Measurements from ENCODE around the gene SLC22A3.

- TF ChIP-seq KLF12 (CRISPR knock-in tag; IDR thresholded peaks at IDR 0.05; ENCODE audit: borderline replicate concordance) (no peak), CTCF (CRISPR knock-in tag; IDR thresholded peaks at IDR 0.05) (no peak), SNAPC2 (CRISPR knock-in tag; IDR thresholded peaks at IDR 0.05) (no peak), CREB1 (IDR thresholded peaks at IDR 0.05) (no peak), CREB1 (CRISPR knock-in tag; IDR thresholded peaks at IDR 0.05) (no peak), TBP (CRISPR knock-in tag; IDR thresholded peaks at IDR 0.05) (no peak), ELF1 (CRISPR knock-in tag; IDR thresholded peaks at IDR 0.05) (no peak), ZNF879 (CRISPR knock-in tag; IDR thresholded peaks at IDR 0.05) (no peak)
- TF ChIP-seq, protein P1, sequence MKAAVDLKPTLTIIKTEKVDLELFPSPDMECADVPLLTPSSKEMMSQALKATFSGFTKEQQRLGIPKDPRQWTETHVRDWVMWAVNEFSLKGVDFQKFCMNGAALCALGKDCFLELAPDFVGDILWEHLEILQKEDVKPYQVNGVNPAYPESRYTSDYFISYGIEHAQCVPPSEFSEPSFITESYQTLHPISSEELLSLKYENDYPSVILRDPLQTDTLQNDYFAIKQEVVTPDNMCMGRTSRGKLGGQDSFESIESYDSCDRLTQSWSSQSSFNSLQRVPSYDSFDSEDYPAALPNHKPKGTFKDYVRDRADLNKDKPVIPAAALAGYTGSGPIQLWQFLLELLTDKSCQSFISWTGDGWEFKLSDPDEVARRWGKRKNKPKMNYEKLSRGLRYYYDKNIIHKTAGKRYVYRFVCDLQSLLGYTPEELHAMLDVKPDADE (CRISPR knock-in tag; IDR thresholded peaks at IDR 0.05) = no peak
Measured at GRCh38 chr6:160396292-160396691, 48.1 kb downstream of the SLC22A3 start.

Data from HepG2 (cell line).